H1 (cell line): ENCODE results near the gene PGBD5. TPM values are rescaled to one million over a fixed set of nuclear protein-coding genes. Genes with fewer than 3 reads are reported as not detected.
A peak's percentile ranks its signal among the peaks of the same experiment; 100 is the strongest.

Experiments
- CTCF ChIA-PET: fragments of 300-600 bp; sonication (Branson Sonifier 250); formaldehyde crosslinking; loops from one replicate; lab custom pipeline; 2021; ENCODE audit not compliant: partially characterized antibody; lab: Charles Lee
- POLR2A ChIA-PET: fragments of 300-600 bp; sonication (Branson Sonifier 250); formaldehyde crosslinking; loops from one replicate; lab custom pipeline; 2021; ENCODE audit warnings: inconsistent platforms; ENCODE audit not compliant: partially characterized antibody; lab: Charles Lee
- DNase-seq, 2 experiments: peaks; one replicate each; pipeline versions ENCODE4 v3.0.0 to v3.0.0-alpha.2; 2010 to 2022; ENCODE audit warnings: low spot score in 2 of 2, low read depth in 1 of 2, mixed read lengths in 1 of 2
- FAIRE-seq: peaks from 2 replicates; lab custom pipeline; 2011; peaks lifted over from hg19 to GRCh38; lab: Jason Lieb, UNC
- H2AFZ ChIP-seq: 2 replicates; pipeline ENCODE4 v1.8.1; 2012; ENCODE audit warnings: low read length, inconsistent platforms
- H2AK5ac ChIP-seq: 2 replicates; pipeline ENCODE4 v1.6.1; 2013; ENCODE audit warnings: low read depth, low read length
- H2BK120ac ChIP-seq: replicated peaks from 2 replicates; pipeline ENCODE3; 2013; ENCODE audit warnings: low read depth, low read length, inconsistent platforms
- H2BK12ac ChIP-seq: 2 replicates; pipeline ENCODE4 v1.6.1; 2013; ENCODE audit warnings: low read depth, low read length
- H2BK15ac ChIP-seq: 2 replicates; pipeline ENCODE4 v1.6.1; 2013; ENCODE audit warnings: low read length
- H2BK20ac ChIP-seq: 2 replicates; pipeline ENCODE4 v1.6.1; 2013; ENCODE audit warnings: low read length
- H2BK5ac ChIP-seq: 2 replicates; pipeline ENCODE4 v1.6.1; 2013; ENCODE audit warnings: low read depth, low read length
- H3K14ac ChIP-seq: 2 replicates; pipeline ENCODE4 v1.6.1; 2013; ENCODE audit warnings: inconsistent platforms; ENCODE audit not compliant: insufficient read length
- H3K18ac ChIP-seq: 2 replicates; pipeline ENCODE4 v1.6.1; 2013; ENCODE audit warnings: low read length; ENCODE audit errors: extremely low read depth
- H3K23ac ChIP-seq: 2 replicates; pipeline ENCODE4 v1.6.1; 2013; ENCODE audit warnings: inconsistent platforms; ENCODE audit not compliant: insufficient read length
- H3K23me2 ChIP-seq: 2 replicates; pipeline ENCODE4 v1.6.1; 2013; ENCODE audit warnings: low read depth, low read length
- H3K27ac ChIP-seq: 2 replicates; pipeline ENCODE4 v1.6.1; 2011; ENCODE audit warnings: low read depth, low read length, inconsistent platforms
- H3K27me3 ChIP-seq, 4 experiments: replicated peaks in 1 of 4; 1 replicate in 1 of 4; 2 replicates in 3 of 4; pipeline versions ENCODE4 v1.6.1 to v1.8.1; 2011 to 2013; ENCODE audit warnings: low read length in 3 of 4, mild to moderate bottlenecking in 3 of 4, inconsistent platforms in 2 of 4, mixed read lengths in 2 of 4, moderate library complexity in 1 of 4; ENCODE audit not compliant: control insufficient read depth in 3 of 4, insufficient read depth in 3 of 4; ENCODE audit errors: extremely low read depth in 1 of 4
- H3K36me3 ChIP-seq, 4 experiments: 2 replicates each; pipeline versions ENCODE4 v1.6.1 to v1.8.1; 2011 to 2013; ENCODE audit warnings: mild to moderate bottlenecking in 4 of 4, low read length in 3 of 4, moderate library complexity in 2 of 4, control low read depth in 1 of 4, inconsistent platforms in 1 of 4; ENCODE audit not compliant: insufficient read depth in 4 of 4, control insufficient read depth in 2 of 4
- H3K4ac ChIP-seq: replicated peaks from 2 replicates; pipeline ENCODE3; 2013; ENCODE audit warnings: low read length, low read depth, mixed read lengths, inconsistent platforms; ENCODE audit not compliant: insufficient read length
- H3K4me1 ChIP-seq, 4 experiments: replicated peaks in 1 of 4; 1 replicate in 1 of 4; 2 replicates in 3 of 4; pipeline versions ENCODE4 v1.6.1 to v1.8.1; 2011 to 2013; ENCODE audit warnings: low read length in 3 of 4, inconsistent platforms in 2 of 4, mixed read lengths in 1 of 4; ENCODE audit not compliant: insufficient read depth in 4 of 4, control insufficient read depth in 3 of 4
- H3K4me2 ChIP-seq, 2 experiments: 2 replicates each; pipeline versions ENCODE4 v1.6.1 to v1.8.1; 2011 to 2013; ENCODE audit warnings: low read depth in 2 of 2, low read length in 2 of 2, control low read depth in 1 of 2, inconsistent platforms in 1 of 2, mild to moderate bottlenecking in 1 of 2; ENCODE audit not compliant: insufficient read depth in 1 of 2
- H3K4me3 ChIP-seq, 4 experiments: fragments of 200-600, 300-600 bp in 1 of 4; sonication (generic), shearing (Covaris generic), sonication (Bioruptor Twin) in 1 of 4; 2 replicates each; pipeline versions ENCODE4 v1.5.1 to v1.8.1; 2011 to 2016; ENCODE audit warnings: low read length in 4 of 4, low read depth in 3 of 4, control low read depth in 2 of 4, inconsistent platforms in 2 of 4, mild to moderate bottlenecking in 2 of 4, mixed read lengths in 1 of 4, moderate library complexity in 1 of 4; ENCODE audit not compliant: insufficient read depth in 2 of 4; ENCODE audit errors: extremely low read depth in 1 of 4
- H3K56ac ChIP-seq: replicated peaks from 2 replicates; pipeline ENCODE3; 2013; ENCODE audit warnings: low read depth, mild to moderate bottlenecking, mixed read lengths, low read length, inconsistent platforms; ENCODE audit not compliant: insufficient read length
- H3K79me1 ChIP-seq: 2 replicates; pipeline ENCODE4 v1.6.1; 2013; ENCODE audit warnings: low read depth, low read length, control low read depth
- H3K79me2 ChIP-seq, 2 experiments: 2 replicates each; pipeline versions ENCODE4 v1.6.1 to v1.8.1; 2012 to 2013; ENCODE audit warnings: low read length in 2 of 2, mild to moderate bottlenecking in 2 of 2, inconsistent platforms in 1 of 2; ENCODE audit not compliant: insufficient read depth in 2 of 2, control insufficient read depth in 1 of 2
- H3K9ac ChIP-seq, 4 experiments: replicated peaks in 1 of 4; 1 replicate in 1 of 4; 2 replicates in 3 of 4; pipeline versions ENCODE4 v1.6.1 to v1.8.1; 2011 to 2013; ENCODE audit warnings: low read depth in 3 of 4, low read length in 3 of 4, control low read depth in 2 of 4, mild to moderate bottlenecking in 2 of 4, moderate library complexity in 2 of 4, inconsistent platforms in 1 of 4; ENCODE audit errors: extremely low read depth in 1 of 4
- H3K9me3 ChIP-seq, 2 experiments: 2 replicates each; pipeline versions ENCODE4 v1.6.1 to v1.8.1; 2012 to 2013; ENCODE audit warnings: mild to moderate bottlenecking in 2 of 2, moderate library complexity in 2 of 2, control low read depth in 1 of 2, inconsistent platforms in 1 of 2, low read depth in 1 of 2, low read length in 1 of 2, mixed read lengths in 1 of 2; ENCODE audit not compliant: insufficient read depth in 2 of 2
- H4K20me1 ChIP-seq, 2 experiments: replicated peaks in 1 of 2; 2 replicates each; pipeline versions ENCODE3 to v1.8.1; 2011 to 2013; ENCODE audit warnings: inconsistent platforms in 2 of 2, low read length in 2 of 2, mild to moderate bottlenecking in 1 of 2; ENCODE audit not compliant: insufficient read depth in 2 of 2, control insufficient read depth in 1 of 2
- H4K5ac ChIP-seq: 2 replicates; pipeline ENCODE4 v1.6.1; 2013; ENCODE audit warnings: low read length, low read depth, mixed read lengths, inconsistent platforms; ENCODE audit not compliant: insufficient read length
- H4K8ac ChIP-seq: 2 replicates; pipeline ENCODE4 v1.8.0; 2013; ENCODE audit warnings: mild to moderate bottlenecking, moderate library complexity, low read length, inconsistent platforms; ENCODE audit not compliant: insufficient read depth; ENCODE audit errors: extremely low read depth
- H4K91ac ChIP-seq: replicated peaks from 2 replicates; pipeline ENCODE3; 2013; ENCODE audit warnings: low read length, mixed read lengths, inconsistent platforms; ENCODE audit not compliant: insufficient read length
- BRCA1 ChIP-seq: IDR thresholded peaks from 2 replicates; pipeline ENCODE4 v1.6.1; 2012; ENCODE audit warnings: low read depth, low read length, improper control_type of control experiment
- CBX8 ChIP-seq: fragments of 300-800, 300-1000 bp; sonication (generic); IDR thresholded peaks from 2 replicates; pipeline ENCODE4 v1.7.1; 2016; ENCODE audit warnings: low read depth, low read length, borderline replicate concordance
- EGR1 ChIP-seq: IDR thresholded peaks from 2 replicates; pipeline ENCODE4 v1.6.1; 2011; ENCODE audit warnings: low read depth, low read length, borderline replicate concordance
- EP300 ChIP-seq, 2 experiments: IDR thresholded peaks; 1 replicate in 1 of 2; 2 replicates in 1 of 2; pipeline ENCODE4 v1.6.1; 2011 to 2012; ENCODE audit warnings: low read depth in 2 of 2, low read length in 2 of 2, mild to moderate bottlenecking in 2 of 2, borderline replicate concordance in 1 of 2, inconsistent platforms in 1 of 2, moderate library complexity in 1 of 2
- EZH2 ChIP-seq: fragments of 200-600 bp; sonication (generic); IDR thresholded peaks from 2 replicates; pipeline ENCODE4 v1.7.1; 2012; ENCODE audit warnings: low read depth, mild to moderate bottlenecking, moderate library complexity, low read length, inconsistent platforms; ENCODE audit not compliant: severe bottlenecking
- HDAC2 ChIP-seq, 2 experiments: fragments of 300-600 bp in 1 of 2; sonication (generic) in 1 of 2; IDR thresholded peaks; 2 replicates each; pipeline ENCODE4 v1.6.1; 2011 to 2012; ENCODE audit warnings: low read depth in 2 of 2, low read length in 2 of 2, mild to moderate bottlenecking in 2 of 2, moderate library complexity in 2 of 2, borderline replicate concordance in 1 of 2, inconsistent platforms in 1 of 2
- POLR2A ChIP-seq, 2 experiments: IDR thresholded peaks; 1 replicate in 1 of 2; 2 replicates in 1 of 2; pipeline ENCODE4 v1.6.1; 2011; ENCODE audit warnings: low read depth in 2 of 2, low read length in 2 of 2, mild to moderate bottlenecking in 2 of 2; ENCODE audit errors: control extremely low read depth in 1 of 2
- RBBP5 ChIP-seq: IDR thresholded peaks from 2 replicates; pipeline ENCODE4 v1.7.1; 2012; ENCODE audit warnings: low read depth, mild to moderate bottlenecking, inconsistent platforms, low read length, moderate library complexity, borderline replicate concordance
- SIX5 ChIP-seq: IDR thresholded peaks from 2 replicates; pipeline ENCODE4 v1.6.1; 2011; ENCODE audit warnings: mild to moderate bottlenecking, low read depth, low read length
- SP1 ChIP-seq: IDR thresholded peaks from 2 replicates; pipeline ENCODE4 v1.6.1; 2011; ENCODE audit warnings: low read depth, low read length
- SP4 ChIP-seq: IDR thresholded peaks from 2 replicates; pipeline ENCODE4 v1.6.1; 2012; ENCODE audit warnings: low read length, inconsistent platforms
- WGBS, 2 experiments: shearing (Covaris generic) in 1 of 2; methylation state at CpG; one replicate each; pipeline versions ENCODE4 v1.1.6 to v1.1.7; 2013 to 2015; ENCODE audit warnings: low lambda C conversion rate in 2 of 2, mixed read lengths in 2 of 2, inconsistent platforms in 1 of 2, low coverage in 1 of 2, missing lambda C conversion rate in 1 of 2; ENCODE audit not compliant: insufficient replicate concordance in 2 of 2, insufficient coverage in 1 of 2, insufficient read length in 1 of 2; ENCODE audit errors: extremely low coverage in 1 of 2, missing lambda C conversion rate in 1 of 2; 5-methylcytosine and 5-hydroxymethylcytosine counted together
- polyA plus RNA-seq, 7 experiments: library from polyadenylated mRNA; depleted of rRNA in 3 of 7; stranded (reverse) in 5 of 7; unstranded in 2 of 7; fragments of >200 nt in 5 of 7; fragments of 200-250 nt in 2 of 7; gene quantifications; 1 replicate in 5 of 7; 2 replicates in 1 of 7; 4 replicates in 1 of 7; pipeline versions ENCODE4 v1.2.1 to v1.2.3, GENCODE V29; 2011 to 2013; ENCODE audit warnings: missing spikeins in 2 of 7, mixed read lengths in 2 of 7
- total RNA-seq: library from RNA; stranded (reverse); fragmentation: NEBNext Ultra II Directional; extraction: Animal tissue kit (Norgen Biotek cat#: 25700); gene quantifications from 2 replicates; pipeline ENCODE4 v1.2.1, GENCODE V29; 2021
- TF ChIP-seq, protein P1 (sequence below): IDR thresholded peaks from 2 replicates; pipeline ENCODE4 v1.6.1; 2011; ENCODE audit warnings: low read depth, mild to moderate bottlenecking, low read length; ENCODE audit not compliant: insufficient read depth
- TF ChIP-seq, protein P2 (sequence below): IDR thresholded peaks from 2 replicates; pipeline ENCODE4 v1.6.1; 2012; ENCODE audit warnings: inconsistent platforms

The PGBD5 gene
- total and polyA plus RNA-seq, 2 of the 8 experiments (the other 6 are each of a cell fraction or from before 2014, with no cell fraction given) = 16.3 to 18.4 TPM

DNA sequence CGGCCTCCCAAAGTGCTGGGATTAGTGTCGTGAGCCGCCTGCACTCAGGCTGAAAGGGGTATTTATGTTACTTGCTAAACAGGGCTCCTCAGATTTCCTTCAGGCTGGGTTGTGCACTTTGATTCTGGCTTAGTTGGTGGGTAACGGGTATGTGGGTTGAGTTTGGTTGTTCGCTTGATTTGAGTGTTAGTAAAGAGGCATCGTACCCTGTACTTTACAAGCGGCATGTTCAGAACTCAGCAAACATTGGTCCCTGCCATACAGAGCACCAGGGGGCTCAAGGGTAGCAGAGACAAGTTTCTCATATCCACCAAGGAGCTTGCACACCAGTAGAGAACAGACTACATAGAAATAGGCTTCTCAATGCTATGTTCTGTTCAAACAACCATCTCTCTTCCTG is 147.8 kb downstream of the PGBD5 start:
- Histone ChIP-seq H4K91ac (peak overlapping the region; percentile 22), H3K4me2 (no peak overlapping the region; a peak in 1 of 4 replicates), H4K5ac (no peak overlapping the region), H2AK5ac (no peak overlapping the region), H3K79me2 (no peaks in the 10 kb centered on the region), H4K20me1 (peaks cover 0 to 3% of the 10 kb centered on the region in 2 experiments), H3K4me1 (peaks cover 9 to 20% (median 11%) of the 10 kb centered on the region in 4 experiments), H3K27me3 (no peaks in the 10 kb centered on the region), H3K9me3 (no peaks in the 10 kb centered on the region), H3K79me1 (no peaks in the 10 kb centered on the region; the same call in 1 of the 2 replicates), H3K4me3 (no peak overlapping the region), H2AFZ (no peak overlapping the region), H3K27ac (no peak overlapping the region), H2BK15ac (no peak overlapping the region), H3K9ac (no peak overlapping the region), H3K56ac (no peak overlapping the region), H3K18ac (no peak overlapping the region), H3K14ac (no peak overlapping the region), H2BK120ac (no peak overlapping the region), H3K36me3 (peaks cover 0 to 19% (median 1%) of the 10 kb centered on the region in 4 experiments; a peak in 3 of 8 replicates), H3K23me2 (no peaks in the 10 kb centered on the region), H2BK5ac (no peak overlapping the region), H3K23ac (no peak overlapping the region), H4K8ac (no peak overlapping the region), H3K4ac (no peak overlapping the region), H2BK20ac (no peak overlapping the region), H2BK12ac (no peak overlapping the region)
- FAIRE-seq (no peak), DNase-seq (no peak)
- POLR2A ChIA-PET = interaction anchor here (0.8 to 3.0 kb wide), 2 partner anchors 10 to 42 kb away, joined by 3 to 14 read pairs; no protein-coding TSS in a partner anchor
- CTCF ChIA-PET = interaction anchor here (0.8 to 2.1 kb wide), 7 partner anchors 10 to 763 kb away, joined by 3 to 10 read pairs (median 3); no protein-coding TSS in a partner anchor
- 93% methylated on average over 7 of the region's 7 CpGs; no CpG with 5 or more reads in 1 of the 2 experiments for WGBS, 2 experiments
- TF ChIP-seq SP4 (no peak), SP1 (no peak), SIX5 (no peak), HDAC2 (IDR thresholded peaks at IDR 0.05; ENCODE audit: borderline replicate concordance in 1 of 2, low read depth in 2 of 2, low read length in 2 of 2) (no peak), EGR1 (no peak), CBX8 (no peak), EZH2 (no peak), EP300 (IDR thresholded peaks at IDR 0.05; ENCODE audit: borderline replicate concordance in 1 of 2, low read depth in 2 of 2, low read length in 2 of 2) (no peak), BRCA1 (no peak), POLR2A (IDR thresholded peaks at IDR 0.05; ENCODE audit: control extremely low read depth in 1 of 2, low read depth in 2 of 2, low read length in 2 of 2) (no peak), RBBP5 (no peak)
- TF ChIP-seq, protein P1, sequence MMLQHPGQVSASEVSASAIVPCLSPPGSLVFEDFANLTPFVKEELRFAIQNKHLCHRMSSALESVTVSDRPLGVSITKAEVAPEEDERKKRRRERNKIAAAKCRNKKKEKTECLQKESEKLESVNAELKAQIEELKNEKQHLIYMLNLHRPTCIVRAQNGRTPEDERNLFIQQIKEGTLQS = no peak
- TF ChIP-seq, protein P2, sequence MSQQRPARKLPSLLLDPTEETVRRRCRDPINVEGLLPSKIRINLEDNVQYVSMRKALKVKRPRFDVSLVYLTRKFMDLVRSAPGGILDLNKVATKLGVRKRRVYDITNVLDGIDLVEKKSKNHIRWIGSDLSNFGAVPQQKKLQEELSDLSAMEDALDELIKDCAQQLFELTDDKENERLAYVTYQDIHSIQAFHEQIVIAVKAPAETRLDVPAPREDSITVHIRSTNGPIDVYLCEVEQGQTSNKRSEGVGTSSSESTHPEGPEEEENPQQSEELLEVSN = no peak
